ENCODE measurements around the gene NKX6-2.
"Not testable (repeated sequence)": the region's sequence is repeated elsewhere in the genome, so short reads cannot be mapped to it uniquely, and the experiment has no call there.

Gene NKX6-2

DNA sequence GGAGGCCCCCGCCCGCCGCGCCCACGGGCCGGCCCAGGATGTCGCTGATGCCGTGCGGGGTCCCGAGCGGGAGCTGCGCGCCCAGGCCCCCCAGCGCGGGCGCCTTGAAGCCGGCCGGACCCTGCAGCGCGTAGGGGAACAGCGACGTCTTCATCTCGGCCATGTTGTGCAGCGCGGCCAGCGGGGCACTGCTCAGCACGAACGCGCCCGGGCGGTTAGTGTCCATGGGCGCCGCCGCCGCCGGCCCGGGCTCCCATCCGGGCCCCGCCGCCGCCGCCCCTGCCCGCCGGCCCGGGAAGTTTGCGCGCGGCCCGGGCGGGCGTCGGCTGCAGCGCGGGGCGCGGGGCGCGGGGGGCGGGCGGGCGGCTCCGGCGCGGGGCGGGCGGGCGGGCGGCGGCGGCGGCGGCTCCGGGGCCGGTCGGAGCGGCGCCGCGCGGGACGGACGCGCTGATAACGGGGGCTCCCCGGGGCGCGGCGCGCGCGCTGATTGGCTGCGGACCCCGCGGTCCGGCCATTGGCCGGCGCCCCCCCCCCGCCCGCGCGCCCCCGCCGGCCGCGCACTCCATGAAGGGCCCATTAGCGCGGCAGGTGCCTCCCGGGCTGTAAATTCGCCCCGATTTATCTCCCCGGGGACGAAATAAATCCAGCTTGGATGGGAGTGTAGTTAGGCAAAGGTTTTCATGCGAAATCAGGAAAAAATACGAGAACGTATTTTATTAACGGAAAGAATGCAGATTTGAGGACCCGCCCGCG lies at the start of gene NKX6-2:
Gene NKX6-2, minus strand, starts transcription at position 425 of the 753 bp plus-strand sequence. Its CDS starts 199 bp downstream, at position 226.
- DNase-seq (ENCODE audit: low read depth) = no peak

DNA sequence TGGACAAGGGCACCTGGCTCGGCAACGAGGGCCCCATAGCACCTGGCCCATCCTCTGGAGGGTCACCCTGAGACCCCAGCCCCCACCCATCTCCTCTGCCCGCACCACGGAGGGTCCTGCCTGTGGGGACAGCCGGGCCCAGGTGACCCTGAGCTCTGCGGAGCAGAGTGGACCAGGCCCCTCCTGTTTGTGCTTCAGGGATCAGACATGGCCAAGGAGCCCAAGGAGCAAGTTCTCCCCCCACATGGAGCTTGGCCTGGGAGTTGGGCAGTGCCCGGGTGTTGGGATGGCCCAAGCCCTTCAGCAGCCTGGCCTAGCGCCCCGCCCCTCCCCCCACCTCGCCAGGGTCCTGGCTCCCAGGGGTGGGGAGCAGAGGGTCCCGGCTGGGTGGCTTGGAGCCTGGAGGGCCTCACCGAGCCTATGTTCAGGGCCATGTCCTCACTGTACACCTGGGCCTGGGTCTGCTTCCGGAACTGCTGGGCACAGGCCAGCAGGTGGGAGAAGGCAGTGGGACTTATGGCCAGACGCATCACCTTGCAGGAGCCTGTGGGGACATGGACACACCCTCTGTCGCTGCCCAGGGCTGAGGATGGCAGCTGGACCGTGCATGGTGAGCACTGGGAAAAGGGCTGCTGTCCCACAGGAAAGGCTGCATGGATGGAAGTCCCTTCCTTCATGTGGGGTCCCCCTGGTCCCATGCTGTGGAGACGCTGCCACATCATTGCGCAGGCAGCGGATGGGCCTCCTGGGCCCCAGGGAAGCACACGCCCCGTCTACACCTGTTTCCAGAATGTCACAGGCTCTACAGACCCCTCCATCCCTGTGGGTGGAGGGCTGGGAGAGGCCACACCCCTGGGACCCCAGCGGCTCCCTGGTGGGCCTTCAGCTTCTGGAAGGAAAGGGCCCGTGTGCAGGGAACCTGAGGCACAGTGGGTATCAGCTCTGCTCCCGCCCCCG lies 49.2 kb upstream of the NKX6-2 start:
- DNase-seq (ENCODE audit: low read depth) = no peak

DNA sequence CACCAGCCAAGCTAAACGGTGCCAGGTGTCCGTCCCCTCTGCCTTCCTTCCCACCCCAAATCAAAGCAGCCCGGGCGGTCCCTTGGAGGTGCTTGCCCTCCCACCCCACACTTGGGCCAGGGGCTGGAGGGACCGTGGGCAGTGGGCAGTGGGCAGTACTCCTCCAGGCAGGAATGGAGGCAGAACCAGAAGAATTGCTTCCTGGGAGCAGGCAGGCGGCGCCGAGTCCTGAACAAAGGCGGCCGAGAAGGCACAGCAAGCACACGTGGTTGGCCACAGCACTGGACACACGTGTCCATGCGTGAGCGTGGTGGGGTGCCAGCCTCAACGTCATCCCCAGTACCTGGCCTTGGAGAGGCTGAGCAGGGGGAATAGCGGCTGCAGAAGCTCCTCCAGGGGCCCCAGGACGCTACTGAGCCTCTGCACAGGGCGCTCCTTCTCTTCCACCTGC lies 48.4 kb upstream of the NKX6-2 start:
- no peak for DNase-seq (ENCODE audit: low read depth)

DNA sequence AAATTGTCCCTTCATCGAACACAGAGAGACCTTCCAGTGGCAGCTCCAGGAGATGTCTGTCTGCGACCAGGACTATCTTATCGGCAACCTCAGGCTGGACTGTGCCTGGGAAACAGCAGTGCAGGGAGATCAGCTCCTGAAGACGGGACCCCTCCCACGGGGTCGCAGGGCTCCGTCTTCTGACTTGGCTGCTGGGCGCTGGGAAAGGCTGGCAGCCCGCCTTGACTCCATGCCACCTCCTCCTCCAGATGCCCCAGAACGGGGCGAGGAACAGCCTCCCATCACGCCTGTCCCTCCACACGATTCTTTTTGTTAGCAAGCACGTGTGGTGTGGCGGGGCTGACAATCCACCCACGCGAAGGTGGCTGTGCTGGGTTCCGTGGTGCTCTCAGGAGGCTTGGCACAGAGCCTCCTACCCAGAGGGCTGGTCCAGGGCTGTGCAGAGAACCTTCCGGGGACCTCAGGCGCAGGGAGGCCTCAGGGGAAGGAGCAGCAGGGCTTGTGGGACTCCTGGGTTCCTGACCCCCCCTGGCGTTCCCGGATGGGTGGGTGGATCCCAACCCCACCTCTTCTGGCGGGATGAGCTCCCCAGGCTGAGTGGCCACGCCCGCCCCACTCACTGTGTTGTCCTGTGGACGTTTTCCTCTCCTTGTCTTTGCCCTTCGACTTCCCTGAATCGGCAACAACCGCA lies 47.6 kb upstream of the NKX6-2 start:
- no peak for DNase-seq (ENCODE audit: low read depth)

DNA sequence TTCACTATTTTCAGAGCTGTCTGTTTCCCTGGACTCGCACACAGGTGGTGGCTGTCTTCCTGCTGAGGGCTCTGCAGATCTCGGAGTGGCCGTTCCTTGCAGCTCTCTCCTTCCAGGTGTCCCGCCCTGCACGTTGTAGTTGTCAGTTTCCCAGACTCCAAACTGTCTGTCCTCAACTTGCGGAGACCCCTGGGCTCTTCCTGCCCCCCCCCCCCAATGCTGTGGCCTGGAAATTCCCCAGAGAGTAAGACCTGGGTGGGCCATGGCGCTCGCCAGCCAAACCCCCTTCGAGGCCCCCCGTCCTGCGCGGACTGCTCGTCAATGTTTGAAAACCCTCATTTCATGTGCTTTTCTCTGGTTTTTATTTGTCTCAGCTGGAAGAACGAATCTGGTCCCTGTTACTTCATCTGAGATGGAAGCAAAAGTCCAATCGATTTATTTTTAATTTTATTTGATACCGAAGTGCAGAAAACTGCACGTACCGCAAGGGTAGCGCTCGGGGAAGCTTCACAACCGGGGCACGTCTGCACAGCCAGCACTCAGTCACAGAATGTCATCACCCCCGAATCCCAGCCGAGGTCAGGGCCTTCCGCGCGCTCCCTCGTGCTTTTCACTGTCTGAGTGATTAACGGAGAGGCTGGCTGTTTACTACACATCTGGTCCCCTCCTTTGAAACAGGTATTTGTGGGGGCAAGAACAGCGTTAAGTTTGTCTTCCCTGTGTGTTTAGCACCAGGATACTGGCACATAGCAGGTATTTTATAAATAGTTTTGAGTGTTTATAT lies 46.4 kb upstream of the NKX6-2 start:
- no peak for DNase-seq (ENCODE audit: low read depth)

DNA sequence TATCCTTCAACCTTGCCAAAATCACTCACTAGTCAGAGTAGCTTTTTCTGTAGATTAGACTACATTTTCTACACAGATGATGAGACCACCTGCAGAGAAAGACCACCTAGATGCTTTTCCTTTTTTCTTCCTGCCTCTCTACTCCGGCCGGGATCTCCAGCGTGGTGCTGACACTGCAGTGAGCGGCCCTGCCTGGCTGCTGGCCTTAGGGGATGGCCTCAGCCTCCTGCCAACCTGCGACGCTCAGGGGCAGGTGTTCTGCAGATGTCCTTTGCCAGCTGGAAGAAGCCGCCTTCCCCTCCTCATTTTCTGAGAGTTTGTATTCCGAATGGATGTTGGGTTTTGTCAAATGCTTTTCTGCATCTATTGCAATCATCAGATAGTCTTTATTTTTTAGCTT lies 43.5 kb upstream of the NKX6-2 start:
- no peak for DNase-seq (ENCODE audit: low read depth)

DNA sequence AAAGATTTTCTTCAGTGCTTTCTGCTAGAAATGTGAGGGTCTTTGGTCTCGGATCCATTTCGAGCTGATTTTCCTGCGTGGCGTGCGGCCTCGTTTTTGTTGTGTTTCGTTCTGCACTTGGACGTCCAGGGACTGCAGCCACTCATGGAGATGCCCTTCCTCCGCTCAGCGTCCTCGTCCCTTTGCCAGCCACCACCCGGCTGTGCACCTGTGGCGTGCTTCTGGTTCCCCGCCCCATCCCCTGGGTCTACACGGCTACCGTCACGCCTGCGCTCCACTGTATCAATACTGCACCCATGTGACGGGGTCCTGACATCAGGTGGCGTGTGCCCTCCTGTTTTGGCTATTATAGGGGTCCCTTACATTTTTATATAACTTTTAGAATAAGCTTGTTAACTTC lies 42.7 kb upstream of the NKX6-2 start:
- no peak for DNase-seq (ENCODE audit: low read depth)

DNA sequence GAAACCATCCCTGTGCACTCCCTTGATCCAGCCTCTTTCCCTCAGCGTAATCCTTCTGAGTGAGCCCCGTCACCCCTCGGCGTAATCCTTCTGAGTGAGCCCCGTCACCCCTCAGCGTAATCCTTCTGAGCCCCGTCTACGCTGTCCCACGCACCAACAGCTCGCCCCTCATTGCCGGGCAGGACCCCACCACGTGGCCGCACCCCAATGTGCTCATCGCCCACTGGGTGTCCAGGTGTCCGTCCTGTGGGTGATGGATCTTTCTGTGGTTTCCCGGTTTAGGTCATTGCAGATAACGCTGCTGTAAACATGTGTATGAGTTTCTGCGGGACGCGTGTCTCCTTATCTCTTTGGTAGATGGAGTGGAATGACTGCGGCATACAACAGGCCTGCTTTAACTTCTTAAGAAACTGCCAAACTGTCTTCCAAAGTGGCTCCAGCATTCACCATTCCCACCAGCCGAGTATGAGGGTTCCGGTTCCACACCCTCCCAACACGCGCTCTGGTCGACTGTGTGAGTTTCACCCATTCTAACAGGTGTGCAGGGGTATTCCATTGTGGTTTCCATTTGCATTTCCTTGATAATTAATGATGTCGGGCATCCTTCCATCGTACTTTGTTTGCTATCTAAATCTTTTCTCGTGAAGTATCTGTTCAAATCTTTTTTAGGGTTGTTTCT lies 42.1 kb upstream of the NKX6-2 start:
- DNase-seq (ENCODE audit: low read depth) = no peak

DNA sequence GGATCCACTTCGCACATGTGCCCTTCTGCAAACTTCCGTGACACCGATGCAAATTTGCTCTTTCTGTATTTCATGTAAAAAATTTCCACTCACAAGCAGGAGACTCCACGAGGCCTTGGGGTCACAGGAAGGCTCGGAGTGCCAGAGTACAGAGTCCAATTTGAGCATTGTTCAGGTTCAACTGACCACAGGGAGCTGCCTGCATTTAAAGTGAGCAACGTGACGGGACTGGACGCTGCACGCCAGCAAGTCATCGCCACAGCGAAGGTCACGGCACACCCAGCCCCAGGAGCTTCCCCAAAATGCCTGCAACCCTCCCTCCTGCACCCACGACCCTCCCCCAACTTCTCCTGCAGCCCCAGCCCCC lies 41.5 kb upstream of the NKX6-2 start:
- no peak for DNase-seq (ENCODE audit: low read depth)

DNA sequence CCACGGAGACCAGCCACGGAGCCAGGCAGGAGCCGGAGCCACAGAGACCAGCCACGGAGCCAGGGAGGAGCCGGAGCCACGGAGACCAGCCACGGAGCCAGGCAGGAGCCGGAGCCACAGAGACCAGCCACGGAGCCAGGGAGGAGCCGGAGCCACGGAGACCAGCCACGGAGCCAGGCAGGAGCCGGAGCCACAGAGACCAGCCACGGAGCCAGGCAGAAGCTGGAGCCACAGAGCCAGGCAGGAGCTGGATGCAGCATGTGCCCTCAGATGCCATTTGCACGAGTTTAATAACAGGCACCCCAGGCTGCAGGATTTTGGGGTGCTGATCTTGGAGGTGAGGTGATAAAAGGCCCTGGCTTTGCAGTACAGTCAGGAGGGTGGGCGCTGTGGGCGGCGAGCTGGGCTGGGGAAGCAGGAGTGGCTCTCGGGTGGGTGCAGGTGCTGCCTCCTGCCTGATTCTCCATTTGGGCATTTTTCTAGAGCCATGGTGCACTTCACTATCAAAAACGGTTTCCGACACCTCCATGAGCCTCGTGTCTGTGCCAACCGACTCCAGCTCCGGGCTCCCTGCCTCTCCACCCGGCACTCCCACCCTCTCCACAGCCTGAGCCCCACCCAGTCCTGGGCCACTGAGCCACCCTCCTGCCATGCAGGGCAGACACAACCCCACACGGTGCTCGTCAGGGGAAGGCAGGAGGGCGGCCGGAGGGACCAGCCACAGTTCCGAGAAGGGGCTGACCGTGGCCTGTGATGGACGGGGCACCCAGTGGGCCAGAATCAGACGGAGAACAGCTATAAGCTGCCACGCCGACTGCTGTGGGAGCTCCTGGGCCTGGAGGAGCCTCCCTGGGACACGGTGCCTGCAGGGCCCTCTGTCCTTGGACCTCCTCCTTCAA lies 40.8 kb upstream of the NKX6-2 start:
- no peak for DNase-seq (ENCODE audit: low read depth)

DNA sequence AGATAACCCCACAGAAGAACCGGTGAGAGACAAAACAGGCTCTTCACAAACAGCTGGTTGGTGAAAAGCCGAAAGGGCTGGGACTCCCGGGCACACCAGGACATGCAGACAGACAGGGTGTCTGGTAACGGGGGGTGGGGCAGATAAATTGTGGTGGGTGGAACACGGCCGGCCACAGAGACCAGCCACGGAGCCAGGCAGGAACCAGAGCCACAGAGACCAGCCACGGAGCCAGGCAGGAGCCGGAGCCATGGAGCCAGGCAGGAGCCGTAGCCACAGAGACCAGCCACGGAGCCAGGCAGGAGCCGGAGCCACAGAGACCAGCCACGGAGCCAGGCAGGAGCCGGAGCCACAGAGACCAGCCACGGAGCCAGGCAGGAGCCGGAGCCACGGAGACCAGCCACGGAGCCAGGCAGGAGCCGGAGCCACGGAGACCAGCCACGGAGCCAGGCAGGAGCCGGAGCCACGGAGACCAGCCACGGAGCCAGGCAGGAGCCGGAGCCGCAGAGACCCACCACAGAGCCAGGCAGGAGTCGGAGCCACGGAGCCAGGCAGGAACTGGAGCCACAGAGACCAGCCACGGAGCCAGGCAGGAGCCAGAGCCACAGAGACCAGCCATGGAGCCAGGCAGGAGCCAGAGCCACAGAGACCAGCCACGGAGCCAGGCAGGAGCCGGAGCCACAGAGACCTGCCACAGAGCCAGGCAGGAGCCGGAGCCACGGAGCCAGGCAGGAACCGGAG lies 40.0 kb upstream of the NKX6-2 start:
- DNase-seq (ENCODE audit: low read depth) = not testable (repeated sequence)

DNA sequence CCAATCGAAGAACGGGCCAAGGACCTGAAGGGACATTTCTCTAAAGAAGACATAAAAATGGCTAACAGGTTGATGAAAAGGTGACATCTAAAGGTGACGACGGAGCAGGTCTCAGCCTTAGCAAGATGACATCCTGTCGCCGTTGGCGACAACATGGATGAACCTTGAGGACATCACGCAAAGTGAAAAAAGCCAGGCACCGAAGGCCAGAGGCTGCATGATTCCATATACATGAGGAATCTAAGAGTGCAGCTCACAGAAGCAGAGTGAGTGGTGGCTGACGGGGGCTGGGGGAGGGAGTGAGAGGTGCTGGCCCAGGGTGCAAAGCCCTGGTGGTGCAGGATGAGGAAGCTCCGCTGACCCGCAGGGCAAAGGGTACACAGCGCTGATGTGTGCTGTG lies 34.1 kb upstream of the NKX6-2 start:
- DNase-seq (ENCODE audit: low read depth) = no peak

DNA sequence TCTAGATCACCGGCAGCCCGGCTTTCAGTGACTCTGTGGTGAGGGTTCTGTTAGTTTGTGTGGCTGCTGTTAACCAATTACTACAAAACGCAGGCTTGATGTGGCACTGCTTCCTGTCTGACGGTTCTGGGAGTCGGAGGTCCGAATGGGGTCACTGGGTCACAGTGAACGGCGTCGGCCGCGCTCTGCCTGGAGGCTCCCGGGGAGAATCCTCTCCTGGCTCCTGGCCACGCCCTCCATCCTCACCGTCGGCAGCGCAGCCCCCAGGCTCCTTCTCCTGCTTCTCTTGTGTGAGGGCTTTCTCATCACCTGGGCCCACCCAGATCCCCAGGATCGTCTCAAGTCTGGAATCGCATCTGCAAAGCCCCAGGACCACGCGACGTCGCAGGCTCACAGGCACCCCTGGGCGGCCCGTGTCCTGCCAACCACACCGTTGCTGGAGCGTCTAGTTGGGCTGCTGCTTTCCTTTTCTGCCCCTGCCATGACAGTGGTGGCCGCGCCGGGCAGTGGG lies 31.8 kb upstream of the NKX6-2 start:
- no peak for DNase-seq (ENCODE audit: low read depth)

DNA sequence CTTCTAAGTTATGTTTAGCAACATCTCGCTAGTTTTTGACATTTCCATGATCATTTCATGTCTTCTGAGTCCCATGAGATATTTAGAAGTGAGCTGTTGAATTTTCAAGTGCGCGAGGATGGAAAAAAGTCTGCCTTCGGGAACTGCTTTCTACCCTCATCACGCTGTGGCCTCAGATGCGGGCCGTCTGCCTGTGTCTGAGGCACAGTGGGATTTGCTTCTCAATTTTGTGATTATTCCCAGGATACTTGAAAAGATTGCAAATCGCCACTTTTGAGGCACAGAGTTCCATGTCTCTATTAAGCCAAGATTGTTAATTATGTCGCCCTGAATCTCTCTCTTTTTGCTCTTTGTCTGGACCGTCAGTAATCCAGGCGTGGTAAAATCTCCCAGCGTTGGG lies 30.8 kb upstream of the NKX6-2 start:
- DNase-seq (ENCODE audit: low read depth) = no peak

DNA sequence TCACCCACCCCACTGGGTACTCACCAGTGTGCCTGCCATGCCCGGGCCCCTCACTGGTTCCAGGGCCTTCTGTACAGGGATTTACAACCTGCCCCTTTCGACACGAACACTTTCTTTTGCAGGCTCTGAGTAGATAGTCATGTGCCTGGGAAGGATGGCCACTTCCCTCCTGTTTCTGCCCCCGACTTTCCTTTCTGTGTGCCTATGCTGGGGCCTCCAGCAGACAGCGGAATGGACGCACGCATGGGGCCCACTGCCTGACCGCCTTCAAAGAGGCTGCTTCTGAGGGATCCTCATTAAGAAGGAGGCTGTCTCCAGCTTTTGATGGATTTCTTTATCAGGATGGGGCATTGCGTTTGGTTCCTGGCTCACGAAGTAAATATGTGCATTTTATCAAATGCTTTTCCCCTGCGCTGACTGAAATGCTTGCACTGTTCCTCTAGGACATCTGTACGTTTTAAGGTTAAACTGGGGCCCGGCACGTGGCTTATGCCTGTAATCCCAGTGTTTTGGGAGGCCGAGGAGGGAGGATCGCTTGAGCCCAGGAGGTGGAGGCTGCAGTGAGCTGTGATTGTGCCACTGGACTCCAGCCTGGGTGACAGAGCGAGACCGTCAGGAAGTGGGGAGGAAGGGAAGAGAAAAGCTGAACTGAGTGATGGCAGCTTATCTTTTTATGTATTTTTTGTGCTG lies 29.4 kb upstream of the NKX6-2 start:
- DNase-seq (ENCODE audit: low read depth) = no peak

DNA sequence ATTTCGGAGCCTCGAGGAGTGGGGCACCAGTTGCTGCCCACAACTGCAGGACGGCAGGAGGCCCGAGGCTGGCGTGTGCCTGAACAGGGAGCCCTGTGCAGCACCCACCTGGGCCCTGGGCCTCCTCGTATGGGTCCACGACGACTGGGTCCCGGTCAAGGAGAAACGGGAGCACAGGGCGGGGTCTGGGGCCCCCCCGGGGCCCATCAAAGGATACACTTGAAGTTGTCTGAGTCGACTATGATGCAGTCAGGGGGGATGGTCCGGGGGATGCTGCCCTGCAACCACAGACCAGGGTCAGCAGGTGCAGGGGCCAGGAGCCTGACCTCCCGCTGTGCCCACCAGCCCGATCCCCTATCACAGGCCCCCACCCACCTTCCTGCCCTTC lies 28.5 kb upstream of the NKX6-2 start:
- no peak for DNase-seq (ENCODE audit: low read depth)

DNA sequence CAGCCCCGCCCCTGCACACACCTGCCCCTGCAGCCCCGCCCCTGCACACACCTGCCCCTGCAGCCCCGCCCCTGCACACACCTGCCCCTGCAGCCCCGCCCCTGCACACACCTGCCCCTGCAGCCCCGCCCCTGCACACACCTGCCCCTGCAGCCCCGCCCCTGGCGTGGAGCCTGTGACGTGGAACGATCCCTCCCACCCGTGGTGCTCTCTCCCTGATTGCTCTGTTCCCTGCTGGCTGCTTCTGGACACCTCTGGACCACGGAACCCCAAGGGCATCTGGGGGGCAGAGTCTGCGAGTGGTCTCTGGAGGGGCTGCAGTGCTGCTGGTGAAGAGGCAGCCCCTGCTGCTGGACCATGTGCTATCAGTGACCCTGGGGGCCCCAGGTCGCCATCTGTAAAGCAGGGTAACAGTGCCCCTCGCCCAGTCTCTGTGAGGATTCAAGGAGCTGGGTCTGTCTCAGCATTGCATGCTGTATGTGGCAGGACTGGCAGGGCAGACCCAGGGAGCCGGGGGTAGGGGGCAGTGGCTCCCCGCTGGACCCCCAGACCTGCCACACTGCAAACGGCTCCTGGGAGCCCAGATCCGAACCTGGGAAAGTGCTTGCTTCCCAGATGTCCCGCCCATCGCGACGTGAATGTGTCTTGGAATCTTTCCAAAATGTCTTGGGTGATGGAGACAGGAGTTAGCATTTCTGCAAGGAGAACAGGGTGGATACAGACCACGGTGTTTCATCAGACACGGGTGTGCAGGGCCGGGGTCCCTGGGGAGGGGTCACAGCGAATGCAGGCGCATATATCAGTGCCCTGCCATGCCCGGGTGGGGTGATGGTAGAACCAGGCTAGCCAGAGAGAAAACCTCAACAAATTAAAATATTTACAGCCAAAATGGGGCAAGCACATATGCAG lies 27.9 kb upstream of the NKX6-2 start:
- no peak for DNase-seq (ENCODE audit: low read depth)

DNA sequence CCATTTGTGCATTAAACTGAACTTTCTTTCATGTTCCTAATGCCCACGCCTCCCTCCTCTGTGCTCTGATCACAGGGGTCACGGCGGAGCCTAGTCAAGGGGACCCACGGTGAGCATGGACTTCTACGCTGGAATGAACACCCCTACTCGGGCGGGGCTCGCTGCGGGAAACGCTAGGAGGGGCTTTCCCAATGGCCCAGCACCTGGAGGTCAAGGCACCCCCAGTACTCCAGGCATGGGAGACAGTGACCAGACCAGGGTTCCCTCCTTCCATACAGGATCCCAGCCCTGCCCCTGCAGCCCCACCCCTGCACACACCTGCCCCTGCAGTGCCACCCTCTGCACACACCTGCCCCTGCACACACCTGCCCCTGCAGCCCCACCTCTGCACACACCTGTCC lies 27.1 kb upstream of the NKX6-2 start:
- DNase-seq (ENCODE audit: low read depth) = no peak
